Epithelial cell of proximal tubule (primary cell): ENCODE measurements around the gene C17orf58. TPM values are rescaled to one million over a fixed set of nuclear protein-coding genes. Genes with fewer than 3 reads are reported as not detected.
"Not testable (repeated sequence)": the region's sequence is repeated elsewhere in the genome, so short reads cannot be mapped to it uniquely, and the experiment has no call there.

Experiments used
- DNase-seq: peaks from one replicate; pipeline ENCODE4 v3.0.0-alpha.2; 2011; ENCODE audit warnings: low read depth
- H3K4me3 ChIP-seq: 2 replicates; pipeline ENCODE4 v1.5.1; 2011; ENCODE audit warnings: low read depth, mild to moderate bottlenecking, low read length
- CTCF ChIP-seq: conservative IDR thresholded peaks from 2 replicates; pipeline ENCODE4 v1.5.1; 2012; ENCODE audit warnings: low read depth, mild to moderate bottlenecking, low read length
- total RNA-seq: library from RNA; depleted of rRNA; stranded (reverse); fragments of >200 nt; gene quantifications from 2 replicates; pipeline ENCODE4 v1.2.3, GENCODE V29; 2015

The C17orf58 gene
- total RNA-seq, 1 donor from 2014 or later = 14.5 TPM

GRCh38 chr17:67990909-67991308 lies 5.4 kb downstream of the C17orf58 start:
- H3K4me3 ChIP-seq = no peak overlapping the region
- no peak for DNase-seq
- no peak for TF ChIP-seq CTCF

- H3K4me3 ChIP-seq = no peak overlapping the region
- TF ChIP-seq CTCF = no peak
- no peak for DNase-seq
Measured at GRCh38 chr17:67983383-67983688, 12.9 kb downstream of the C17orf58 start.

- TF ChIP-seq CTCF = no peak
- no peak for DNase-seq
- no peak overlapping the region for H3K4me3 ChIP-seq
Measured at GRCh38 chr17:67982686-67983382, 13.4 kb downstream of the C17orf58 start.

- no peak overlapping the region for H3K4me3 ChIP-seq
- DNase-seq = no peak
- no peak for TF ChIP-seq CTCF
Measured at GRCh38 chr17:67982034-67982640, 14.1 kb downstream of the C17orf58 start.

- DNase-seq, H3K4me3 ChIP-seq: not testable (repeated sequence)
Measured at GRCh38 chr17:67980883-67981282, 15.4 kb downstream of the C17orf58 start.

- DNase-seq = no peak
- TF ChIP-seq CTCF = no peak
- no peak overlapping the region for H3K4me3 ChIP-seq
Measured at GRCh38 chr17:67980456-67980855, 15.8 kb downstream of the C17orf58 start.

- DNase-seq, H3K4me3 ChIP-seq: not testable (repeated sequence)
Measured at GRCh38 chr17:67976306-67976705, 20.0 kb downstream of the C17orf58 start.

- TF ChIP-seq CTCF = no peak
- H3K4me3 ChIP-seq = no peak overlapping the region
- no peak for DNase-seq
Measured at GRCh38 chr17:67974598-67975066, 21.6 kb downstream of the C17orf58 start.
